AG09309 (cell line): Measurements from ENCODE around the gene SCAMP1.
"Not testable (repeated sequence)": the region's sequence is repeated elsewhere in the genome, so short reads cannot be mapped to it uniquely, and the experiment has no call there.

Source experiments
- DNase-seq: peaks from one replicate; pipeline ENCODE4 v3.0.0-alpha.2; 2010; ENCODE audit warnings: low read depth
- H3K4me3 ChIP-seq: 2 replicates; pipeline ENCODE4 v1.5.1; 2011; ENCODE audit warnings: mild to moderate bottlenecking, low read depth, low read length, moderate library complexity; ENCODE audit not compliant: control insufficient read depth
- CTCF ChIP-seq: IDR thresholded peaks from 2 replicates; pipeline ENCODE4 v1.5.1; 2011; ENCODE audit warnings: mild to moderate bottlenecking, low read depth, low read length, inconsistent platforms; ENCODE audit not compliant: insufficient read depth, control insufficient read depth; ENCODE audit errors: missing control alignments

The SCAMP1 gene

GRCh38 chr5:78433972-78434371 lies 73.6 kb downstream of the SCAMP1 start:
- DNase-seq: no peak
- no peak for TF ChIP-seq CTCF
- H3K4me3 ChIP-seq: no peak overlapping the region

GRCh38 chr5:78447775-78448424 lies 87.5 kb downstream of the SCAMP1 start:
- TF ChIP-seq CTCF: no peak
- no peak for DNase-seq
- no peak overlapping the region for H3K4me3 ChIP-seq

- DNase-seq: no peak
- H3K4me3 ChIP-seq: no peak overlapping the region
Observed at GRCh38 chr5:78449103-78449502, 88.7 kb downstream of the SCAMP1 start.

GRCh38 chr5:78457507-78457906 lies 97.1 kb downstream of the SCAMP1 start:
- H3K4me3 ChIP-seq, DNase-seq: not testable (repeated sequence)

More at GRCh38 chr5:78449103-78449502, 88.7 kb downstream of the SCAMP1 start:
- TF ChIP-seq CTCF: no peak

GRCh38 chr5:78458843-78459242 lies 98.4 kb downstream of the SCAMP1 start:
- H3K4me3 ChIP-seq: no peak overlapping the region
- DNase-seq: no peak
- no peak for TF ChIP-seq CTCF

- DNase-seq: no peak
- H3K4me3 ChIP-seq: no peak overlapping the region
- TF ChIP-seq CTCF: no peak
Observed at GRCh38 chr5:78467140-78467539, 106.7 kb downstream of the SCAMP1 start.

GRCh38 chr5:78467752-78468357 lies 107.4 kb downstream of the SCAMP1 start:
- DNase-seq: peak; percentile 29

More at GRCh38 chr5:78467752-78468357, 107.4 kb downstream of the SCAMP1 start:
- H3K4me3 ChIP-seq: no peak overlapping the region
- TF ChIP-seq CTCF: peak; percentile 59
